Erythroblast (primary cell): ENCODE data around the gene ICE2.

Source experiments
- GATA1 ChIP-seq: IDR thresholded peaks from 2 replicates; pipeline ENCODE4 v1.6.1; 2011; ENCODE audit warnings: low read depth, mild to moderate bottlenecking, control low read depth, low read length, moderate library complexity
- POLR2A ChIP-seq: IDR thresholded peaks from 2 replicates; pipeline ENCODE4 v1.6.1; 2011; ENCODE audit warnings: mild to moderate bottlenecking, low read length

DNA sequence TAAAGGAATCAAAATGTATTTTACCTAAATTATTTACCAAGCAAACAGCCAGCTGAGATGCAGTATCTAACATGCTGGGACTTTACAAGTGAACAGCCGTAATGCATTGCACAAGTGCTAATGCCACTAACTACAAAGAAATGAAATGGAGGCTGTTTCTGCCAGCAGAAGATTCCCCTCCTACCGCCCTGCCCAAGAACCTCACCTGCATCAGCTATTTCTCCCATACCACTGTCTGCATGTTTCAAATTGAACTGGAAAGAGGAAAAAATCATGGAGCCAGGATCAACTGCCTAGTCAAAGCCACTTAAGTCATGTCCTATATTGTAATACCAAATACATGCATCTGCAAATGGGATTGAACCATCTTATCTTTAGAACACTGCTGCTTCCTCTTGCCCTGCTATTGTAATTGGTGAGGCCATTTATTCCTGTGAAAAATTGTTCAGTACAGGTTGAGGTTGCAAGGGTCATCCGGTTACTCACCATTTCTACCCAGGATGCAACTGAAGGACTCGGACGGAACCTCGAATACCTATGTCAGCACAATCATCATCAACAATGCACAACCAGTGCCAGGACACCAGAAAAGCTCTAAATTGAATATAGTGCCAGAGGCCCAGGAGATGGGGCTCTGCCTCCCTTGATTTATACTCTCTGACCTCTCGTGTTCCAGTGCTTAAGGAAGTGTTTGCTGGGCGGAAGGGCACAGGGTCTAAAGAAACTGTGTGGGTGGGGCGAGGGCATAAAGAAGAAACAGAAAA, 108.7 kb downstream of the ICE2 start:
- no peak for TF ChIP-seq POLR2A
- no peak for TF ChIP-seq GATA1
